HepG2 (cell line): ENCODE measurements around the gene GADD45B. TPM values are rescaled to one million over a fixed set of nuclear protein-coding genes. Genes with fewer than 3 reads are reported as not detected.

Experiments used
- ATF7 ChIP-seq, 2 experiments: fragments of 450-650 bp in 1 of 2; sonication (generic) in 1 of 2; formaldehyde crosslinking in 1 of 2; IDR thresholded peaks; 2 replicates each; pipeline versions ENCODE4 v1.4.0 to v1.6.1; 2016 to 2020; ENCODE audit warnings: antibody characterized with exemption in 1 of 2, mild to moderate bottlenecking in 1 of 2, missing genetic modification reagents in 1 of 2
- BRD4 ChIP-seq: sonication (generic); formaldehyde crosslinking; IDR thresholded peaks from 2 replicates; pipeline ENCODE4 v1.4.0; 2020; ENCODE audit warnings: missing genetic modification reagents
- HNRNPK ChIP-seq: fragments of 200-400 bp; formaldehyde crosslinking; IDR thresholded peaks from 2 replicates; pipeline ENCODE4 v1.6.1; 2018; ENCODE audit warnings: low read length, low read depth, moderate library complexity, mild to moderate bottlenecking; ENCODE audit not compliant: poor library complexity, severe bottlenecking
- NCOA5 ChIP-seq: sonication (generic); formaldehyde crosslinking; IDR thresholded peaks from 2 replicates; pipeline ENCODE4 v1.4.0; 2020; ENCODE audit warnings: missing genetic modification reagents
- SMAD1 ChIP-seq: sonication (generic); formaldehyde crosslinking; IDR thresholded peaks from 2 replicates; pipeline ENCODE4 v1.4.0; 2020; ENCODE audit warnings: missing genetic modification reagents, low read depth, mild to moderate bottlenecking, borderline replicate concordance
- SPEN ChIP-seq: sonication (generic); formaldehyde crosslinking; IDR thresholded peaks from 2 replicates; pipeline ENCODE4 v1.5.1; 2020; ENCODE audit warnings: low read depth, mild to moderate bottlenecking, missing genetic modification reagents
- TAF1 ChIP-seq: sonication (generic); formaldehyde crosslinking; IDR thresholded peaks from 2 replicates; pipeline ENCODE4 v1.4.0; 2020; ENCODE audit warnings: missing genetic modification reagents
- ZBED4 ChIP-seq: sonication (generic); formaldehyde crosslinking; IDR thresholded peaks from 2 replicates; pipeline ENCODE4 v1.4.0; 2020; ENCODE audit warnings: missing genetic modification reagents, borderline replicate concordance
- ZBTB4 ChIP-seq: sonication (generic); formaldehyde crosslinking; IDR thresholded peaks from 2 replicates; pipeline ENCODE4 v1.4.0; 2020; ENCODE audit warnings: missing genetic modification reagents, mild to moderate bottlenecking, borderline replicate concordance
- ZFP36L2 ChIP-seq: sonication (generic); formaldehyde crosslinking; IDR thresholded peaks from 2 replicates; pipeline ENCODE4 v1.4.0; 2020; ENCODE audit warnings: missing genetic modification reagents
- ZMYM3 ChIP-seq: sonication (generic); formaldehyde crosslinking; IDR thresholded peaks from 2 replicates; pipeline ENCODE4 v1.5.1; 2020; ENCODE audit warnings: mild to moderate bottlenecking, missing genetic modification reagents
- ZNF274 ChIP-seq: sonication (generic); formaldehyde crosslinking; IDR thresholded peaks from 2 replicates; pipeline ENCODE4 v1.5.1; 2020; ENCODE audit warnings: mild to moderate bottlenecking, missing genetic modification reagents
- ZNF3 ChIP-seq: IDR thresholded peaks from 2 replicates; pipeline ENCODE4 v1.7.0; 2017; ENCODE audit warnings: inconsistent platforms
- ZNF33A ChIP-seq: sonication (generic); formaldehyde crosslinking; IDR thresholded peaks from 2 replicates; pipeline ENCODE4 v1.5.1; 2020; ENCODE audit warnings: missing genetic modification reagents, mild to moderate bottlenecking, moderate library complexity, borderline replicate concordance
- ZNF383 ChIP-seq: sonication (generic); formaldehyde crosslinking; IDR thresholded peaks from 2 replicates; pipeline ENCODE4 v1.4.0; 2020; ENCODE audit warnings: missing genetic modification reagents, mild to moderate bottlenecking, borderline replicate concordance
- ZNF512B ChIP-seq: sonication (generic); formaldehyde crosslinking; IDR thresholded peaks from 2 replicates; pipeline ENCODE4 v1.5.1; 2020; ENCODE audit warnings: missing genetic modification reagents, mild to moderate bottlenecking, borderline replicate concordance
- ZSCAN30 ChIP-seq: sonication (generic); formaldehyde crosslinking; IDR thresholded peaks from 2 replicates; pipeline ENCODE4 v1.5.0; 2020; ENCODE audit warnings: mild to moderate bottlenecking, missing genetic modification reagents
- polyA plus RNA-seq, 8 experiments: library from polyadenylated mRNA; depleted of rRNA in 3 of 8; stranded (reverse) in 7 of 8; unstranded in 1 of 8; fragments of >200 nt; fragmentation: Illumina TruSeq in 4 of 8; extraction: Trizol in 4 of 8; gene quantifications; 2 replicates each; pipeline versions ENCODE4 v1.2.1 to v1.2.3, GENCODE V29; 2011 to 2016; ENCODE audit warnings: low read depth in 4 of 8, missing spikeins in 1 of 8, mixed read lengths in 1 of 8; ENCODE audit not compliant: insufficient read depth in 1 of 8
- total RNA-seq, 5 experiments: library from RNA; depleted of rRNA; stranded (reverse); fragments of >200 nt; fragmentation: Illumina TruSeq; extraction: Trizol; gene quantifications; 2 replicates each; pipeline ENCODE4 v1.2.3, GENCODE V29; 2016; ENCODE audit warnings: low read depth in 1 of 5

The GADD45B gene
- total and polyA plus RNA-seq, 2 of the 13 experiments (the other 11 are each of a cell fraction or from before 2014, with no cell fraction given): 4.6 to 34.1 TPM

- TF ChIP-seq ZBED4 (peak; percentile 70; the same call in 1 of the 2 replicates), ZNF383 (CRISPR knock-in tag) (no peak), ZNF33A (CRISPR knock-in tag) (no peak), ZFP36L2 (CRISPR knock-in tag) (no peak), HNRNPK (peak; percentile 82), BRD4 (CRISPR knock-in tag) (no peak; the same call in 1 of the 2 replicates), TAF1 (CRISPR knock-in tag) (no peak), ZBTB4 (0 out of 2 replicates have a peak, but pooled peaks have one; percentile 72), ZNF274 (no peak), SMAD1 (CRISPR knock-in tag) (peak; percentile 83; the same call in 1 of the 2 replicates), ZMYM3 (CRISPR knock-in tag) (peak; percentile 90), ZNF3 (CRISPR knock-in tag) (no peak), SPEN (peak; percentile 86; the same call in 1 of the 2 replicates), ZNF512B (CRISPR knock-in tag) (0 out of 2 replicates have a peak, but pooled peaks have one; percentile 75), ATF7 (IDR thresholded peaks at IDR 0.05) (no peak), ATF7 (CRISPR knock-in tag; IDR thresholded peaks at IDR 0.05) (no peak), ZSCAN30 (CRISPR knock-in tag) (no peak), NCOA5 (no peak)
Observed at GRCh38 chr19:2474232-2475017, 1.5 kb upstream of the GADD45B start (continued).
